GM12872 (cell line): ENCODE measurements around the gene PRKAG2.

ENCODE experiments used
- TF ChIP-seq, protein P1 (sequence below): IDR thresholded peaks from 3 replicates; pipeline ENCODE4 v1.5.1; 2011; ENCODE audit warnings: low read depth, mild to moderate bottlenecking, low read length, moderate library complexity; ENCODE audit not compliant: insufficient read depth

Gene PRKAG2

DNA sequence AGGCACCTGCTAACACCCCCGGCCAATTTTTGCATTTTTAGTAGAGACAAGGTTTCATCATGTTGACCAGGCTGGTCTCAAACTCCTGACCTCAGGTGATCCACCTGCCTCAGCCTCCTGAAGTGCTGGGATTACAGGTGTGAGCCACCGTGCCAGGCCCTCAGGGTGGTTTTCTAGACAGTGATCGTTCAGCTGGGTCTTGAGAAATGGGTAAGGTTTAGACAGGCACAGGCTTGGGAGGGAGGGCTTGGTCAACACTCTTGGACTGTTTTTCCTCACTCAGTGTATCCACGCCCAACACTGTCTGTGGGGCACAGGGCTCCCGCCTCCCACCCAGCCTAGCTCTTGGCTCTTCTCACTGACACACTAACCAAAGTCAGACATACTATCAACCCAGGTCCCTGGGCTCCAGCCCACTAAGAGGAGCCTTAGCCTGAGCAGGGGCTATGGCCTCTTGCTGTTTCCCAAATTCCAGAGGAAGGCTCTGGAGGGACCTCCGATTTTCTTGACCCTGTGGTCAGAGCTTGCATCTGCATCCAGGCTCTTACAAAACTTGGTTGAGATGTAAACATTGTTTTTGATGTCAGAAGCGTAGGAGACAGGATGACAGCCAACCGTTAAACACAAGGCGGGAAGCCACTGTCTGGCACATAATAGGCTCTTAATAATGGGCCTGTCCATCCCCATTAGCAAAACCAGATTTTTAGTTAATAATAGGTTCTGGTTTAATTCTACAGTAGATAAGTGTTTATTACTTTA, 143.9 kb downstream of the PRKAG2 start:
- TF ChIP-seq, protein P1, sequence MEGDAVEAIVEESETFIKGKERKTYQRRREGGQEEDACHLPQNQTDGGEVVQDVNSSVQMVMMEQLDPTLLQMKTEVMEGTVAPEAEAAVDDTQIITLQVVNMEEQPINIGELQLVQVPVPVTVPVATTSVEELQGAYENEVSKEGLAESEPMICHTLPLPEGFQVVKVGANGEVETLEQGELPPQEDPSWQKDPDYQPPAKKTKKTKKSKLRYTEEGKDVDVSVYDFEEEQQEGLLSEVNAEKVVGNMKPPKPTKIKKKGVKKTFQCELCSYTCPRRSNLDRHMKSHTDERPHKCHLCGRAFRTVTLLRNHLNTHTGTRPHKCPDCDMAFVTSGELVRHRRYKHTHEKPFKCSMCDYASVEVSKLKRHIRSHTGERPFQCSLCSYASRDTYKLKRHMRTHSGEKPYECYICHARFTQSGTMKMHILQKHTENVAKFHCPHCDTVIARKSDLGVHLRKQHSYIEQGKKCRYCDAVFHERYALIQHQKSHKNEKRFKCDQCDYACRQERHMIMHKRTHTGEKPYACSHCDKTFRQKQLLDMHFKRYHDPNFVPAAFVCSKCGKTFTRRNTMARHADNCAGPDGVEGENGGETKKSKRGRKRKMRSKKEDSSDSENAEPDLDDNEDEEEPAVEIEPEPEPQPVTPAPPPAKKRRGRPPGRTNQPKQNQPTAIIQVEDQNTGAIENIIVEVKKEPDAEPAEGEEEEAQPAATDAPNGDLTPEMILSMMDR = no peak

- TF ChIP-seq, protein P1 = no peak
Observed at GRCh38 chr7:151732292-151732691, 144.6 kb downstream of the PRKAG2 start.

GRCh38 chr7:151731022-151731441, 145.9 kb downstream of the PRKAG2 start:
- TF ChIP-seq, protein P1 = no peak

DNA sequence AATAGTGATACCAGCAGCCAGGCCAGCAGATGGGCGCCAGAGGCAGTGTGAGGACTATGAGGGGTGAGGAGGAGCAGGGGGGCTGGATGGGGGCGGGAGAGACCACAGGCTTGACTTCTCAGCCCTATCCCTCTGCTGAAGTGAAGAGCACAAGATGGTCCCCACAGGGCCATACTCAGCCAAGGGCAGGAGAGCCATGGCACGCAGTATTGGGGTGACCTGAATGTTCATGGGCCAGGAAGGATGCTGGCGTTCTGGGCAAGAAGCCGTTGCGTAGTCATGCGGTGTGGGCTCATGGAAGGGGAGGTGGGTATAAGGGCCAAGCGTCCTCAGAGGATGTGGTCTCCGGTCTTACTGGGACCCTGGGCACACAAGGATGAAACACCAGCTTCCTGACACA, 146.3 kb downstream of the PRKAG2 start:
- TF ChIP-seq, protein P1 = no peak

- TF ChIP-seq, protein P1 = no peak
Observed at GRCh38 chr7:151729521-151729921, 147.4 kb downstream of the PRKAG2 start.

DNA sequence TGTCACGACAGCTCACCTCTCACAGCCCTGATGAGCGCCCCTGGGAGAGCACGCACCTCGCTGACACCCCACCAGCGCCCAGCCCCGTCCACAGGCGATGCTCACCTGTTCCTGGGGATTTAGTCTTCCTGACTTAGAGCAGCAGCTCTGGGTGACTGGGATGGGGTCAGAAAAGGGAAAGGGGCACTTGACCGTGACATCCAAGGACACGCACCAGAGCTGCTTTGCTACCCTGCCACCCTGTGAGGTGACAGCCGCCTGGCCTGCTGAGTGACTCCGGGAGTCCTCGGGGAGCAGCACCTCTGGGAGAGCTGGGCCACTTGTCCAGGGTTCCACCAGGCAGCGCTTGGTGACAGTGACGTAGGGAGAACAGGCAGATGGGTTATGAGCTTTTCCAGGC, 148.2 kb downstream of the PRKAG2 start:
- TF ChIP-seq, protein P1 = no peak

DNA sequence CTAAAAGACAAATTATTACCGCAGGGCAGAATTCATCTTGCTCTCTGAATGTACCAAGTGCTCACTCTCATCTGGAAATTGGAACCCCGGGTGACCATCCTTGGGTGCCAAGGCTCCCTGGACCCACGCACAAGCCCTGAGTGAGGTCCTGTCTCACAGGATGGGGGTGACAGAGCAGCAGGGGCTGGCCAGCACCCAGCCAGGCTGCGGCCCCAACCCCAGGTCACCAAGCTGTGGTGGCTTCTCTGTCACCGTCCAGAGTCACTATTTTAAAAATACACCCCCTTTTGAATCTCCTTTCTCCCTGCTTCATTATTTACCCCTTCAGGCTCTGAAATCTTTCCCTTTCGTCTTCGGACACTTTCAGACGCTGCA, 148.6 kb downstream of the PRKAG2 start:
- TF ChIP-seq, protein P1 = no peak
